ENCODE results near the gene CDCP1.

Gene CDCP1

GRCh38 chr3:45120359-45121158 lies 25.6 kb downstream of the CDCP1 start:
- no peak overlapping the region for H3K27ac ChIP-seq
- TF ChIP-seq CTCF (IDR thresholded peaks at IDR 0.05): no peak

GRCh38 chr3:45119824-45120358 lies 26.3 kb downstream of the CDCP1 start:
- Histone ChIP-seq H3K27ac (no peak overlapping the region), H3K4me3 (no peak overlapping the region)
- no peak for TF ChIP-seq CTCF (IDR thresholded peaks at IDR 0.05)
- no peak for DNase-seq (ENCODE audit: low spot score)

More at GRCh38 chr3:45120359-45121158, 25.6 kb downstream of the CDCP1 start:
- H3K4me3 ChIP-seq: no peak overlapping the region
- DNase-seq (ENCODE audit: low spot score): no peak

- Histone ChIP-seq H3K27ac (no peak overlapping the region), H3K4me3 (no peak overlapping the region)
- DNase-seq (ENCODE audit: low spot score): no peak
- no peak for TF ChIP-seq CTCF (IDR thresholded peaks at IDR 0.05)
These were observed 26.8 kb downstream of the CDCP1 start for GRCh38 chr3:45119376-45119775.

- Histone ChIP-seq H3K27ac (no peak overlapping the region), H3K4me3 (no peak overlapping the region)
- no peak for TF ChIP-seq CTCF (IDR thresholded peaks at IDR 0.05)
- no peak for DNase-seq (ENCODE audit: low spot score)
These were observed 27.5 kb downstream of the CDCP1 start for GRCh38 chr3:45118615-45119071.

GRCh38 chr3:45116350-45116749 lies 29.8 kb downstream of the CDCP1 start:
- TF ChIP-seq CTCF (IDR thresholded peaks at IDR 0.05): no peak
- no peak for DNase-seq (ENCODE audit: low spot score)
- Histone ChIP-seq H3K27ac (no peak overlapping the region), H3K4me3 (no peak overlapping the region)

GRCh38 chr3:45113625-45114050 lies 32.5 kb downstream of the CDCP1 start:
- no peak overlapping the region for H3K27ac ChIP-seq
- no peak overlapping the region for H3K4me3 ChIP-seq
- no peak for TF ChIP-seq CTCF (IDR thresholded peaks at IDR 0.05)
- no peak for DNase-seq (ENCODE audit: low spot score)

GRCh38 chr3:45112939-45113338 lies 33.2 kb downstream of the CDCP1 start:
- DNase-seq (ENCODE audit: low spot score): no peak
- H3K4me3 ChIP-seq: no peak overlapping the region
- no peak for TF ChIP-seq CTCF (IDR thresholded peaks at IDR 0.05)
- no peak overlapping the region for H3K27ac ChIP-seq

All from coronary artery (tissue), 2 donors.